ENCODE data around the gene AR. TPM values are rescaled to one million over a fixed set of nuclear protein-coding genes. Genes with fewer than 3 reads are reported as not detected.

Gene AR
- total RNA-seq, 2 experiments from 2014 or later: not detected

DNA sequence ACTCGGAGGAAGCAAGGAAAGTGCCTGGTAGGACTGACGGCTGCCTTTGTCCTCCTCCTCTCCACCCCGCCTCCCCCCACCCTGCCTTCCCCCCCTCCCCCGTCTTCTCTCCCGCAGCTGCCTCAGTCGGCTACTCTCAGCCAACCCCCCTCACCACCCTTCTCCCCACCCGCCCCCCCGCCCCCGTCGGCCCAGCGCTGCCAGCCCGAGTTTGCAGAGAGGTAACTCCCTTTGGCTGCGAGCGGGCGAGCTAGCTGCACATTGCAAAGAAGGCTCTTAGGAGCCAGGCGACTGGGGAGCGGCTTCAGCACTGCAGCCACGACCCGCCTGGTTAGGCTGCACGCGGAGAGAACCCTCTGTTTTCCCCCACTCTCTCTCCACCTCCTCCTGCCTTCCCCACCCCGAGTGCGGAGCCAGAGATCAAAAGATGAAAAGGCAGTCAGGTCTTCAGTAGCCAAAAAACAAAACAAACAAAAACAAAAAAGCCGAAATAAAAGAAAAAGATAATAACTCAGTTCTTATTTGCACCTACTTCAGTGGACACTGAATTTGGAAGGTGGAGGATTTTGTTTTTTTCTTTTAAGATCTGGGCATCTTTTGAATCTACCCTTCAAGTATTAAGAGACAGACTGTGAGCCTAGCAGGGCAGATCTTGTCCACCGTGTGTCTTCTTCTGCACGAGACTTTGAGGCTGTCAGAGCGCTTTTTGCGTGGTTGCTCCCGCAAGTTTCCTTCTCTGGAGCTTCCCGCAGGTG is 637 bp downstream of the AR start:
- no peak for ATAC-seq
- peaks cover 2% of the 10 kb centered on the region for H3K4me1 Mint-ChIP-seq (ENCODE audit: low read depth)
- H3K27ac Mint-ChIP-seq: no peak overlapping the region
- no peak overlapping the region for H3K4me3 Mint-ChIP-seq
- no peaks in the 10 kb centered on the region for H3K36me3 Mint-ChIP-seq (ENCODE audit: low read depth)
- DNase-seq: no peak
- POLR2A ChIA-PET: no interaction called here
- H3K27me3 Mint-ChIP-seq (ENCODE audit: low read depth): peaks cover 23% of the 10 kb centered on the region
- no peaks in the 10 kb centered on the region for H3K9me3 Mint-ChIP-seq (ENCODE audit: insufficient read depth)
- CTCF ChIA-PET: no interaction called here

DNA sequence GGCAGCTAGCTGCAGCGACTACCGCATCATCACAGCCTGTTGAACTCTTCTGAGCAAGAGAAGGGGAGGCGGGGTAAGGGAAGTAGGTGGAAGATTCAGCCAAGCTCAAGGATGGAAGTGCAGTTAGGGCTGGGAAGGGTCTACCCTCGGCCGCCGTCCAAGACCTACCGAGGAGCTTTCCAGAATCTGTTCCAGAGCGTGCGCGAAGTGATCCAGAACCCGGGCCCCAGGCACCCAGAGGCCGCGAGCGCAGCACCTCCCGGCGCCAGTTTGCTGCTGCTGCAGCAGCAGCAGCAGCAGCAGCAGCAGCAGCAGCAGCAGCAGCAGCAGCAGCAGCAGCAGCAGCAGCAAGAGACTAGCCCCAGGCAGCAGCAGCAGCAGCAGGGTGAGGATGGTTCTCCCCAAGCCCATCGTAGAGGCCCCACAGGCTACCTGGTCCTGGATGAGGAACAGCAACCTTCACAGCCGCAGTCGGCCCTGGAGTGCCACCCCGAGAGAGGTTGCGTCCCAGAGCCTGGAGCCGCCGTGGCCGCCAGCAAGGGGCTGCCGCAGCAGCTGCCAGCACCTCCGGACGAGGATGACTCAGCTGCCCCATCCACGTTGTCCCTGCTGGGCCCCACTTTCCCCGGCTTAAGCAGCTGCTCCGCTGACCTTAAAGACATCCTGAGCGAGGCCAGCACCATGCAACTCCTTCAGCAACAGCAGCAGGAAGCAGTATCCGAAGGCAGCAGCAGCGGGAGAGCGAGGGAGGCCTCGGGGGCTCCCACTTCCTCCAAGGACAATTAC is 1.4 kb downstream of the AR start:
- ChIA-PET POLR2A (no interaction called here), CTCF (no interaction called here)
- H3K4me3 Mint-ChIP-seq: no peak overlapping the region
- ATAC-seq (no peak), DNase-seq (no peak)
- peaks cover 2% of the 10 kb centered on the region for H3K4me1 Mint-ChIP-seq (ENCODE audit: low read depth)
- no peak overlapping the region for H3K27ac Mint-ChIP-seq
- H3K9me3 Mint-ChIP-seq (ENCODE audit: insufficient read depth): no peaks in the 10 kb centered on the region
- H3K36me3 Mint-ChIP-seq (ENCODE audit: low read depth): no peaks in the 10 kb centered on the region
- H3K27me3 Mint-ChIP-seq (ENCODE audit: low read depth): peaks cover 23% of the 10 kb centered on the region

DNA sequence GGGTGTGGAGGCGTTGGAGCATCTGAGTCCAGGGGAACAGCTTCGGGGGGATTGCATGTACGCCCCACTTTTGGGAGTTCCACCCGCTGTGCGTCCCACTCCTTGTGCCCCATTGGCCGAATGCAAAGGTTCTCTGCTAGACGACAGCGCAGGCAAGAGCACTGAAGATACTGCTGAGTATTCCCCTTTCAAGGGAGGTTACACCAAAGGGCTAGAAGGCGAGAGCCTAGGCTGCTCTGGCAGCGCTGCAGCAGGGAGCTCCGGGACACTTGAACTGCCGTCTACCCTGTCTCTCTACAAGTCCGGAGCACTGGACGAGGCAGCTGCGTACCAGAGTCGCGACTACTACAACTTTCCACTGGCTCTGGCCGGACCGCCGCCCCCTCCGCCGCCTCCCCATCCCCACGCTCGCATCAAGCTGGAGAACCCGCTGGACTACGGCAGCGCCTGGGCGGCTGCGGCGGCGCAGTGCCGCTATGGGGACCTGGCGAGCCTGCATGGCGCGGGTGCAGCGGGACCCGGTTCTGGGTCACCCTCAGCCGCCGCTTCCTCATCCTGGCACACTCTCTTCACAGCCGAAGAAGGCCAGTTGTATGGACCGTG is 2.2 kb downstream of the AR start:
- ChIA-PET CTCF (interaction anchor here (1.0 kb wide), 1 partner anchor 10 kb away, joined by 3 read pairs; no protein-coding TSS in a partner anchor), POLR2A (no interaction called here)
- Mint-ChIP-seq H3K36me3 (ENCODE audit: low read depth) (no peaks in the 10 kb centered on the region), H3K9me3 (ENCODE audit: insufficient read depth) (no peaks in the 10 kb centered on the region), H3K4me3 (no peak overlapping the region), H3K27me3 (ENCODE audit: low read depth) (peaks cover 23% of the 10 kb centered on the region), H3K4me1 (ENCODE audit: low read depth) (peaks cover 2% of the 10 kb centered on the region), H3K27ac (no peak overlapping the region)
- no peak for DNase-seq
- peak; percentile 23 for ATAC-seq

DNA sequence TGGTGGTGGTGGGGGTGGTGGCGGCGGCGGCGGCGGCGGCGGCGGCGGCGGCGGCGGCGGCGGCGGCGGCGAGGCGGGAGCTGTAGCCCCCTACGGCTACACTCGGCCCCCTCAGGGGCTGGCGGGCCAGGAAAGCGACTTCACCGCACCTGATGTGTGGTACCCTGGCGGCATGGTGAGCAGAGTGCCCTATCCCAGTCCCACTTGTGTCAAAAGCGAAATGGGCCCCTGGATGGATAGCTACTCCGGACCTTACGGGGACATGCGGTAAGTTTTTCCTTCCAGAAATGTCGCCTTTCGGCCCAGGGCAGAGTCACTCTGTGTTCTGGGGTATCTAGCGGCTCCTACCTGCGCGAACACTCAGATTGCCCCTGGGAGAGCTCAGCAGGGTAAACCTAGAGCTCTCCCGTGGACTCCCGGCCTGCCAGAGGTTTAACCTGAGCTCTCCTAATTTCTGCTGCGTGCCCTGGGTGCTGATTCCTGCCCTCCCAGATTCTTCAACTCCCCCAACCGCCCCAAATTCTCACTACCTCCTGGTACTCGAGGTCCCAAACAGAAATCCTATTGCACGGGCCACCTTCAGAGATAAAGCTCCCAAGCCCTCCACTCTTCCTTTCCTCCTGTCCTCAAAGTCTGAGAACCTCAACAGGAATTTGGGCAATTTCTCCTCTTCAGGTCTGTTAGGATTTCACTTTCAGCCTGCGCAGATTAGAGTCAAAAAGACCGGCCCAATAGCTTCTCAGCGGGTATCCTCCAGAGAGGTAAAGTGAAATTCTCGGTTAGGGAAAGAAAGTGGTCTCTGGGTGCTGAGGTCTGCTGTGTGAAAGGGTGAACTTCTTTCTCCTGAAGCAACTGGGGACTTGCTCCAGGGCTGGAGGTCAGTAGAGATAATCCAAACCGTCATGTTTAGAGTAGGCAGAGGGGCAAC is 2.9 kb downstream of the AR start:
- Mint-ChIP-seq H3K4me3 (no peak overlapping the region), H3K27ac (no peak overlapping the region), H3K9me3 (ENCODE audit: insufficient read depth) (no peaks in the 10 kb centered on the region), H3K36me3 (ENCODE audit: low read depth) (no peaks in the 10 kb centered on the region), H3K27me3 (ENCODE audit: low read depth) (peaks cover 23% of the 10 kb centered on the region), H3K4me1 (ENCODE audit: low read depth) (peaks cover 2% of the 10 kb centered on the region)
- ChIA-PET POLR2A (no interaction called here), CTCF (interaction anchor here (1.0 kb wide), 1 partner anchor 9 kb away, joined by 3 read pairs; no protein-coding TSS in a partner anchor)
- ATAC-seq: no peak
- DNase-seq: no peak

DNA sequence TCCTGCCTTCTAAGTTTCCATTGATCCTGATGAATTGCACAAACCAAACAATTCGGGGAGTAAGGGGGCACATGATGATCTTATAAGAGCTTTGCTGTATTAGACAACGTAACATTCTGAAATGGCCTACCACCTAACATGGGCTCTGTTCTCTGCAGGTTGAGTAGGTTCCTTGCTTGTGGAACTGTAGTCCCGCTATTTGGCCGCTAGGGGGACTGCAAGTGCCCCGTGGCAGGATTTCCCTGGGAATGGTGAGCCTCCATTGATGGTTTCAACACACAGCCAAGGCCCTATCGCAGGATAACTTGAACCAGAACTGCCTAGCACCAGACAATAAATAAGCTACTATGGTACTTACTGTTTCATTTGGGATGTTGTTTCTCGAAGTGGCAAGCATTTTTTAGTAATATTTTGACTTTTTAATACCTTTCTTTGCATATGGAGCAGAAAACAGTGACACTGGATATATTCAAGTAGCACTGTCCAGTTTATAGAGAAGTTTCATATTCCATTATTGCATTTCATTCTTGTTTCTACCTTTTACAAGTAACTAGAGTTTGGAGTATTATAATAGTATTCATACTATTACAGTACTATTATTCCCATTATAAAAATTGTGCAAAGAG is 11.9 kb downstream of the AR start:
- no peak for DNase-seq
- ChIA-PET POLR2A (no interaction called here), CTCF (interaction anchor here (1.0 to 1.1 kb wide), 2 partner anchors 9 to 590 kb away, joined by 3 read pairs; no protein-coding TSS in a partner anchor)
- Mint-ChIP-seq H3K27me3 (ENCODE audit: low read depth) (no peaks in the 10 kb centered on the region), H3K9me3 (ENCODE audit: insufficient read depth) (no peaks in the 10 kb centered on the region), H3K36me3 (ENCODE audit: low read depth) (no peaks in the 10 kb centered on the region), H3K27ac (no peak overlapping the region), H3K4me3 (no peak overlapping the region), H3K4me1 (ENCODE audit: low read depth) (no peaks in the 10 kb centered on the region)
- ATAC-seq: no peak

DNA sequence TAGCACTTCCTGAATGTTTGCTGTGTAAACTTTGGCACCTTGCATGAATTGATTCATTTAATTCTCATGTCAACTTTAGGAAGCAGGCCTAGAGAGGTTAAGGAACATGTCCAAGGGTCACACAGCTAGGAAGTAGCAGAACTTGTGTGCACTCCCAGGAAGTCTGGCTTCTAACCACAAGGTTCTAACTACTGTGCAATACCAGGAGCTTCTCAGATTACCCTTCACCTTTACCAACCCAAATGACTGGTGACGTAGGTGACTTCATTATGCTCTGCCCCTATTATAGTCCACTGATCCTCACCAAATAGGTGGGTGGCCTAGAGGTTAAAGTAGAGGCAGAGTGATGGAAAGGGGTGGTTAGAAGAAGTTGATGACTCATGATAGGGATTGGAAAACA is 14.4 kb downstream of the AR start:
- no peak overlapping the region for H3K27ac Mint-ChIP-seq
- H3K9me3 Mint-ChIP-seq (ENCODE audit: insufficient read depth): no peaks in the 10 kb centered on the region
- ATAC-seq (no peak), DNase-seq (no peak)
- ChIA-PET POLR2A (no interaction called here), CTCF (no interaction called here)
- H3K4me1 Mint-ChIP-seq (ENCODE audit: low read depth): no peaks in the 10 kb centered on the region
- no peaks in the 10 kb centered on the region for H3K27me3 Mint-ChIP-seq (ENCODE audit: low read depth)
- H3K4me3 Mint-ChIP-seq: no peak overlapping the region
- no peaks in the 10 kb centered on the region for H3K36me3 Mint-ChIP-seq (ENCODE audit: low read depth)

DNA sequence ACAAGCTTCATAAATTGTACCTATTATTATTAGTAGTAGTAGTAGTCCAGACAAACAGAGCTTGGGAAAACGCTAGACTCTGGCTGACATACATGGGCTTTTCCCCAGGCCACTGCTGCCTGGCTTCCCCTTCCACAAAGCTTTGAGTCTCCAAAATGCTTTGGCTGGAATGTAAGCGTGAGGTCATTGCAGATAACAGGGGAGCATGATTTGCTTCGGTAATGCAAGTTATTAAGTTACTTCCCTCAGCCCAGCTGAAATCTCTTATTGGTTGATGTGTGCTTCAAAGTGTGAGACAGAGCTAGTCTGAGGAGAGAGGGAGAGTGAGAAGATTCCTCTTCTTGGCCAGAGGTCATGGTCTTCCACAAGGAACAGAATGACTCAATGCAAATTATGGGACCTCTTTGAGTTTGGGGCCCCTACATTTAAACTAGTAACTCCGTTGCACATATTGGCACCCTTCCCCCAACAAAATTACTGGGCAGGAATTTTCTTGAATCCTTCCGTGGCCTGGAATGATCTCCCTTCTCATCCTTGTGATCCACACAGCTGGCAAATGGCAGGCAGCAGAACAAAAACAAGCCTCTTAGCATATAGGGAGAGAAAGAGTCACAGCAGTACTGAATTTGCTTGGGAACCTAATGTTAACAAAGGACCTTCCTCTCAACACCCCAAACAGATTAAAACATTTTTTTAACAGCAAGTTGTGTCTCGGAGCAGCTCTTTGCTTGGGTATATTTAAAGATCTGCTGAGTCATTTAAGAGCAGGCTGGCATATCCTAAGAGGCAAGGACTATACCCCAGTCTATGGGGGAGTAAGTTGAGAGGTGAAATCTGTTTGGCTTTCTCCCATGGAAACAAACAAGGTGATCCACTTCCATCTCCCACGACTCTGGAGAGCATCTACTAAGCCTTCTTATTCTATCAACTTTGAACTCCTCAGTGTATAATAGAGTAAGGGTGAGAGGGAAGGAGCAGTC is 19.9 kb downstream of the AR start:
- H3K36me3 Mint-ChIP-seq (ENCODE audit: low read depth): no peaks in the 10 kb centered on the region
- no peaks in the 10 kb centered on the region for H3K27me3 Mint-ChIP-seq (ENCODE audit: low read depth)
- POLR2A ChIA-PET: no interaction called here

DNA sequence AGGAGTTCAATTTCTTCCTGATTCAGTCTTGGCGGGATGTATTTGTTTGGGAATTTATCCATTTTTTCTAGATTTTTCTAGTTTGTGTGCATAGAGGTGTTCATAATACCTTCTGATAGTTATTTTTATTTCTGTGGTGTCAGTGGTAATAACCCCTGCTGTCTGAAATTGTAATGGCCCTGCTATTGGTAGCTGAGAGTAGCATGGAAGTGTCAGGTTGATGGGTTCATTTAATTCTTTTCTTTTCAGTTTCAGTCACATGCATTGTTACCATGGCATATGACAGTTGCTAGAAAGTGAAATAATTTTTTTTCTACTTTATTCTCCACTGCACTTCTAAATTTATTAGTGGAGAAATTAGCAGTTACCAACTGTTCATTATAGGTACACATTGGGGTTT is 20.7 kb downstream of the AR start:
- DNase-seq: no peak
- ATAC-seq: no peak
- no peaks in the 10 kb centered on the region for H3K36me3 Mint-ChIP-seq (ENCODE audit: low read depth)
- no peak overlapping the region for H3K27ac Mint-ChIP-seq
- POLR2A ChIA-PET: no interaction called here
- no peak overlapping the region for H3K4me3 Mint-ChIP-seq
- no peaks in the 10 kb centered on the region for H3K9me3 Mint-ChIP-seq (ENCODE audit: insufficient read depth)
- H3K4me1 Mint-ChIP-seq (ENCODE audit: low read depth): no peaks in the 10 kb centered on the region
- CTCF ChIA-PET: no interaction called here
- no peaks in the 10 kb centered on the region for H3K27me3 Mint-ChIP-seq (ENCODE audit: low read depth)

More for the DNA sequence above, 19.9 kb downstream of the AR start:
- no peak for ATAC-seq
- Mint-ChIP-seq H3K4me3 (no peak overlapping the region), H3K27ac (no peak overlapping the region), H3K9me3 (ENCODE audit: insufficient read depth) (no peaks in the 10 kb centered on the region), H3K4me1 (ENCODE audit: low read depth) (no peaks in the 10 kb centered on the region)
- DNase-seq: no peak
- CTCF ChIA-PET: no interaction called here

DNA sequence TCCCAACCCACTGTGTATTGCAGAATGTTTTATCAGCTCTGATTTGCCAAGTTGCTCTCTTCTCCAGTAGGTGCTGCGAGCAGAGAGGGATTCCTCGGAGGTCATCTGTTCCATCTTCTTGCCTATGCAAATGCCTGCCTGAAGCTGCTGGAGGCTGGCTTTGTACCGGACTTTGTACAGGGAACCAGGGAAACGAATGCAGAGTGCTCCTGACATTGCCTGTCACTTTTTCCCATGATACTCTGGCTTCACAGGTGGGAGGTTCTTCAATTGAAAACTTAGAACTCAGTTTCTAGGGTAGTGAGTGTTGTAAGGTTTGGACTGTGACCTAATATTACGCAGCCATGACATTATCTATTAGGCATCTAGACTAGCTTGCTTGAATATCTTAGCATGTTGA is 24.9 kb downstream of the AR start:
- Mint-ChIP-seq H3K27me3 (ENCODE audit: low read depth) (no peaks in the 10 kb centered on the region), H3K36me3 (ENCODE audit: low read depth) (no peaks in the 10 kb centered on the region), H3K9me3 (ENCODE audit: insufficient read depth) (no peaks in the 10 kb centered on the region), H3K27ac (no peak overlapping the region), H3K4me3 (no peak overlapping the region), H3K4me1 (ENCODE audit: low read depth) (no peaks in the 10 kb centered on the region)
- ChIA-PET CTCF (no interaction called here), POLR2A (no interaction called here)
- DNase-seq (no peak), ATAC-seq (no peak)

DNA sequence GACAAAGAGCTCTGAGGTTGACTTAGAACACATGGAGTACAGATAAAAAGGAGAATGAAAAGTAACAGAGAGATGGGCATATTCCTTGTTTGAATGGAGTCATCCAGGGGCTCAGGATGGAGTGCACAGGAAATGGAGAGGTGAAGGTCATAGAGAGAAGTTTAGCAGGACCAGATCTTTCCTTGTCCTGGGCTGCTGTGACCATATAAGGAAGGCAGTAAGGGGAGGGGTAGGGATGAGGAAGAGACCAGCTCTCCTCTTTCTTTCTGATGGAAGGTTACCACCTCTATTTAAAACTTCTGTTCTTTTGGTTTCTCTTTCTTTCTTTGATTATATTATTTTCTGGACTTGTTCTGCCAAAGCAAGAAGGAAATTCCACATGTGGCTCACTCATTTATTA is 27.0 kb downstream of the AR start:
- H3K4me1 Mint-ChIP-seq (ENCODE audit: low read depth): no peaks in the 10 kb centered on the region
- no peaks in the 10 kb centered on the region for H3K9me3 Mint-ChIP-seq (ENCODE audit: insufficient read depth)
- no peaks in the 10 kb centered on the region for H3K36me3 Mint-ChIP-seq (ENCODE audit: low read depth)
- ATAC-seq (no peak), DNase-seq (no peak)
- CTCF ChIA-PET: no interaction called here
- no peaks in the 10 kb centered on the region for H3K27me3 Mint-ChIP-seq (ENCODE audit: low read depth)
- POLR2A ChIA-PET: no interaction called here
- H3K27ac Mint-ChIP-seq: no peak overlapping the region
- no peak overlapping the region for H3K4me3 Mint-ChIP-seq

All from activated CD8-positive, alpha-beta T cell treated with anti-CD3 and anti-CD28 coated beads, Interleukin-2, amount 10 ng/mL, durations not matched to agents 7 days and 5 days (primary cell).